ENCODE measurements around the gene THSD7B.

DNA sequence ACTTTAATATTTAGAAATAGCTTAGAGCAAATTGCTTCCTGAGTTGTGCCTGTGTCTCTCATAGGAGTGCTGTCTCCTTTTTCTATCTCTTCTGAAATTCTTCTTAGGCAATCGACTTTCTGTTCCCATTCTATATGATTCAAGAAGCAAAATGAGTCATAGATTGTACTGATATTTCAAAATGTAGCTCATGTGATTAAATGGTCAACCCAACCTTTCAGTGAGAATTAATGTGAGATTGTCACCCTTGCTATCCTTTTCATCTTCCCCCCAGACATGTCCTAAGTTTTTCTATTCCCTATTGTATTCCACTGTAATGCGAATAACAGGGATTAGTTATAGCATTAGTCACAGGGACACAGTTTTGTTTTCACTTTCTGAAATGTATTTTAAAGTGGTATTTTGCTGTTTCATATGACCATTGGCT lies 413.6 kb downstream of the THSD7B start:
- no peak for TF ChIP-seq EZH2 (IDR thresholded peaks at IDR 0.05; ENCODE audit: insufficient read depth, poor library complexity, severe bottlenecking)
- no peak for TF ChIP-seq EZH2phosphoT487 (IDR thresholded peaks at IDR 0.05; ENCODE audit: insufficient read depth, low read depth)
